OCI-LY1 (cell line): Measurements from ENCODE around the gene ATP11A.

Source experiments
- CTCF ChIP-seq: fragments of 200-600 bp; sonication (generic), shearing (Covaris generic); IDR thresholded peaks from 2 replicates; pipeline ENCODE4 v1.5.1; 2017; ENCODE audit warnings: mild to moderate bottlenecking, antibody characterized with exemption, low read length, moderate library complexity, mixed read lengths
- EZH2 ChIP-seq: fragments of 200-600 bp; sonication (generic), shearing (Covaris generic); IDR thresholded peaks from 2 replicates; pipeline ENCODE4 v1.8.0; 2017; ENCODE audit warnings: borderline replicate concordance, mixed run types, mild to moderate bottlenecking, antibody characterized with exemption, low read length, moderate library complexity, mixed read lengths

- TF ChIP-seq CTCF (no peak), EZH2 (no peak)
Measured at GRCh38 chr13:112777637-112778406, 88.0 kb downstream of the ATP11A start.
